HG03342 (cell line): ENCODE data around the gene INSYN2B.

ENCODE experiments used
- ATAC-seq: cut with Tn5 transposase; IDR thresholded peaks from one replicate; pipeline ENCODE4 v1.9.1; 2021; ENCODE audit warnings: mild to moderate bottlenecking, moderate library complexity; ENCODE audit not compliant: unreplicated experiment

Gene INSYN2B

GRCh38 chr5:169934990-169935389 lies 45.3 kb downstream of the INSYN2B start:
- no peak for ATAC-seq

- no peak for ATAC-seq
These were observed 46.7 kb downstream of the INSYN2B start for GRCh38 chr5:169933616-169934015.

- no peak for ATAC-seq
These were observed 47.2 kb downstream of the INSYN2B start for GRCh38 chr5:169933127-169933526.

GRCh38 chr5:169923988-169924387 lies 56.3 kb downstream of the INSYN2B start:
- ATAC-seq = no peak

- no peak for ATAC-seq
These were observed 57.8 kb downstream of the INSYN2B start for GRCh38 chr5:169922474-169922873.

- no peak for ATAC-seq
These were observed 58.3 kb downstream of the INSYN2B start for GRCh38 chr5:169921949-169922348.

GRCh38 chr5:169921384-169921783 lies 58.9 kb downstream of the INSYN2B start:
- ATAC-seq = no peak

GRCh38 chr5:169920474-169920873 lies 59.8 kb downstream of the INSYN2B start:
- no peak for ATAC-seq

- no peak for ATAC-seq
These were observed 62.1 kb downstream of the INSYN2B start for GRCh38 chr5:169918228-169918627.

GRCh38 chr5:169917500-169917899 lies 62.8 kb downstream of the INSYN2B start:
- ATAC-seq = no peak

- no peak for ATAC-seq
These were observed 65.5 kb downstream of the INSYN2B start for GRCh38 chr5:169914766-169915165.

- no peak for ATAC-seq
These were observed 66.8 kb downstream of the INSYN2B start for GRCh38 chr5:169913479-169913878.

- no peak for ATAC-seq
These were observed 68.7 kb downstream of the INSYN2B start for GRCh38 chr5:169911448-169912212.

- ATAC-seq = no peak
These were observed 69.9 kb downstream of the INSYN2B start for GRCh38 chr5:169910393-169910792.

GRCh38 chr5:169909945-169910344 lies 70.3 kb downstream of the INSYN2B start:
- ATAC-seq = no peak

- no peak for ATAC-seq
These were observed 71.4 kb downstream of the INSYN2B start for GRCh38 chr5:169908864-169909263.

GRCh38 chr5:169906745-169907649 lies 73.3 kb downstream of the INSYN2B start:
- no peak for ATAC-seq

GRCh38 chr5:169905017-169905416 lies 75.3 kb downstream of the INSYN2B start:
- no peak for ATAC-seq

GRCh38 chr5:169904508-169904907 lies 75.8 kb downstream of the INSYN2B start:
- ATAC-seq = no peak

- no peak for ATAC-seq
These were observed 76.2 kb downstream of the INSYN2B start for GRCh38 chr5:169904059-169904458.

- no peak for ATAC-seq
These were observed 78.4 kb downstream of the INSYN2B start for GRCh38 chr5:169901896-169902295.

- no peak for ATAC-seq
These were observed 82.8 kb downstream of the INSYN2B start for GRCh38 chr5:169897481-169897880.
